GM12875 (cell line): ENCODE results near the gene ITGB7.

Experiments used
- H3K4me3 ChIP-seq: one replicate; pipeline ENCODE4 v1.5.1; 2011; ENCODE audit warnings: low read depth, low read length, control low read depth
- TF ChIP-seq, protein P1 (sequence below): IDR thresholded peaks from 2 replicates; pipeline ENCODE4 v1.5.1; 2011; ENCODE audit warnings: low read depth, mild to moderate bottlenecking, control low read depth, inconsistent platforms, low read length, moderate library complexity, borderline replicate concordance; ENCODE audit not compliant: insufficient read depth

ITGB7 gene

DNA sequence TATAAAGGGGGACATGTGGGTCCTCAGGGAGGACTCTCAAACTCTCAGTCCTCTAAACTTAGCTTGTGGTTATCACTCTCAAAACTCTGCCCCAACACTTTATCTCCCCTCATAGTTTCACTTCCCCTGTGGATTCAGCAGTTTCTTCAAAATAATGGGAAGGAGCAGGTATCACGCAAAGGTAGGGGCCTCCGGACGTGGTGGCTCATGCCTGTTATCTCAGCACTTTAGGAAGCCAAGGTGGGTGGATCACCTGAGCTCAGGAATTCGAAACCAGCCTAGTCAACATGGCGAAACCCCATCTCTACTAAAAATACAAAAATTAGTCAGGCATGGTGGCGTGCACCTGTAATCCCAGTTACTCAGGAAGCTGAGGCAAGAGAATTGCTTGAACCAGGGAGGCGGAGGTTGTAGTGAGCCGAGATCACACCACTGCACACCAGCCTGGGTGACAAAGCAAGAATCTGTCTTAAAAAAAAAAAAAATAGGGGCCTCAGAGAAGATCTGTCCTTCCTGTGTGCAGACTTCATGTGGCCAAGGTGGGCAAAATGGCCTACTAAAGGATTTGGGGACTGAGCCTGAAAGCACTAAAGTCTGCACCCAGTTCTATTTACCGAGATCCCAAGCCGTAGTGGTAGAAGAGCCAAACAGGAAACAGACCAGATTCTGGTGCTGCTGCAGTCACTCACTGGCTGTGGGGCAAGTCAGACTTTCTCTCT lies 6.4 kb downstream of the ITGB7 start:
- TF ChIP-seq, protein P1, sequence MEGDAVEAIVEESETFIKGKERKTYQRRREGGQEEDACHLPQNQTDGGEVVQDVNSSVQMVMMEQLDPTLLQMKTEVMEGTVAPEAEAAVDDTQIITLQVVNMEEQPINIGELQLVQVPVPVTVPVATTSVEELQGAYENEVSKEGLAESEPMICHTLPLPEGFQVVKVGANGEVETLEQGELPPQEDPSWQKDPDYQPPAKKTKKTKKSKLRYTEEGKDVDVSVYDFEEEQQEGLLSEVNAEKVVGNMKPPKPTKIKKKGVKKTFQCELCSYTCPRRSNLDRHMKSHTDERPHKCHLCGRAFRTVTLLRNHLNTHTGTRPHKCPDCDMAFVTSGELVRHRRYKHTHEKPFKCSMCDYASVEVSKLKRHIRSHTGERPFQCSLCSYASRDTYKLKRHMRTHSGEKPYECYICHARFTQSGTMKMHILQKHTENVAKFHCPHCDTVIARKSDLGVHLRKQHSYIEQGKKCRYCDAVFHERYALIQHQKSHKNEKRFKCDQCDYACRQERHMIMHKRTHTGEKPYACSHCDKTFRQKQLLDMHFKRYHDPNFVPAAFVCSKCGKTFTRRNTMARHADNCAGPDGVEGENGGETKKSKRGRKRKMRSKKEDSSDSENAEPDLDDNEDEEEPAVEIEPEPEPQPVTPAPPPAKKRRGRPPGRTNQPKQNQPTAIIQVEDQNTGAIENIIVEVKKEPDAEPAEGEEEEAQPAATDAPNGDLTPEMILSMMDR, result no peak
- H3K4me3 ChIP-seq, result no peak overlapping the region

DNA sequence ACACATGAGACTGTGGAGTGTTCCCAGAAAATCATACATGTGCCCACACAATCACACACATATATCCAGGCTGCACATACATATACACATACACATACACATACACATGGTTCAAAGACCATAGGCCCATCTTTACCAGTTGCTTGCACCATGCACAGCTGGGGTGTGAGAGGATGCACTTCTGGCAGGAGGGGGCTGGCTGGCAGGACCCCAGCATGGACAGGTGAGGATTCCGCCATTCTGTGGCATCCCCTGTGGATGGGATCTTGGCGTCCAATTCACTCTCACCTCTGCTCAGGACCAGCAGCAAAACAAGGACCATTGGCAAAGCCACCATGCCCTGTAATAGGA lies 7.0 kb downstream of the ITGB7 start:
- TF ChIP-seq, protein P1, result no peak
- H3K4me3 ChIP-seq, result no peak overlapping the region

DNA sequence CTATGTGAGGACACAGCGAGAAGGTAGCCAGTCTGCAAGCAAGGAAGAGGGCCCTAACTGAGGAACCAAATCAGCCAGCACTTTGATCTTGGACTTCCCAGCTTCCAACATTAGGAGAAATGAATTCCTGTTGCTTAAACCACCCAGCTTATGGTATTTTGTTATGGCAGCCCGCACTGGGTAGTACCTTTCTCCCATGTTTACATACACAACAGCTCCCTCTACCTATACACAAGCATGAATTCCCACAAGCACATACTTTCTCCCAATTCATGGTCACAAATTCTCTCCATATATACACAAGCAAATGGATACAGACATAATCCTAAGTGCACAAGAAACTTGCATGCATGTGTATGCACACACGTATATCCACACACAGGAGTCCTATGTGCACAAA lies 7.4 kb downstream of the ITGB7 start:
- no peak overlapping the region for H3K4me3 ChIP-seq
- TF ChIP-seq, protein P1, result no peak

DNA sequence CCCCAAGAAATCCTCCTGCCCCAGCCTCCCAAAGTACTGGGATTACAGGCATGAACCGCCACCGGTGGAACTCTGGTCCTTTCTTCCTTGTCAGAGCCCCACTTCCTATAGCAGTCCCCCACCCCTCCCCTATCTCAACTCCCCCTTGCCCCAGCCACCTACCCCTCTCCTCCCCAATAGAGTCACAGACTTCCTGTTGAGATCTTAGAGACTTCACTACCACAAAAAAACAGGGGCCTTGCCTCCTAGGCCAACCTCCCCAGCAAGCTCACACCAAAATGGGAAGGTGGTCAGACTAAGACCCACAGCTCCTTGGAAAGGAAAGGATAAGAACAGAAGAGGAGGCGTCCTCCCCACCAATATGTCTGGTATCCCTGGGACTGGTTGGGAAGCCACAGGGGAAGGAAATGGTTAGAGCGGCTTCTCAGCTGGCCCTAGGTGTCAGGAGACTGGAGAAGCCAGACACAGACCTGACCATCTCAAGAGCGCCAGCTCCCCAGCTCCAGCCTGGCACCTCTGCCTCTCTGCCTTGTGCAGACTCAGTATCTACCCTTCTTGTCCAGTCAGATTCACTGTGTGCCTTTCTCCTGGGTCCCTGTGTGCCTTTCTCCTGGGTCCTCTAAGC lies 8.5 kb downstream of the ITGB7 start:
- TF ChIP-seq, protein P1, result no peak
- no peak overlapping the region for H3K4me3 ChIP-seq

DNA sequence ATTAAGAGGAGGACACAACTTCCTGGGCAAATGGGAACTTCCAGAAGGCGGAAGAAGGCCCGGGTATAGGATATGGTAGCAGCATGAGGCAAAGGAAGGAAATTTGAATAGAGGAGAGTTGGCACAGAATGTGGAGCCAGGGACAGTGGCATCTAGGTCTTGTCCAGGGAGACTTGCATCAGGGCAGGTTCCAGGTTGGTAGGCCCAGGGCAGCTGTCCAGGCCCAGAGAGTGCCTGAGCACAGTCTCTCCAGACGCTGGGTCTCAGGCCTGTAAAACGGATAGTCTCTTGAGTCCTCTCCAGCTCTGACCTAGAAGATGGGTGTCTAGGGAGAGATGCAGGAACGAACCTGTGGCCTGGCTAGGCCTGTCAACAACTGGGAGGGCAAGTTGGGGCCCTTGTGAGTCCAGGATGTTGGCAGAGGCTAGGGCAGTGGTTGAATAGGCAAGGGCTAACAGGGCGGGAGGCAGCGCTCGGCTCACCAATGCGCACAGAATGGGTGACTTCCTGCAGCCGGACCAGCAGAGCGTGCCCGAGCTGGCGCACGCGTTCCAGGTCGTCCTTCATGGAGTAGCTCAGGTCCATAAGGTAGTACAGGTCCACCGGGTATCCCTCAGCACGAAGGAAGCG lies 9.9 kb downstream of the ITGB7 start:
- no peak overlapping the region for H3K4me3 ChIP-seq
- TF ChIP-seq, protein P1, result no peak

DNA sequence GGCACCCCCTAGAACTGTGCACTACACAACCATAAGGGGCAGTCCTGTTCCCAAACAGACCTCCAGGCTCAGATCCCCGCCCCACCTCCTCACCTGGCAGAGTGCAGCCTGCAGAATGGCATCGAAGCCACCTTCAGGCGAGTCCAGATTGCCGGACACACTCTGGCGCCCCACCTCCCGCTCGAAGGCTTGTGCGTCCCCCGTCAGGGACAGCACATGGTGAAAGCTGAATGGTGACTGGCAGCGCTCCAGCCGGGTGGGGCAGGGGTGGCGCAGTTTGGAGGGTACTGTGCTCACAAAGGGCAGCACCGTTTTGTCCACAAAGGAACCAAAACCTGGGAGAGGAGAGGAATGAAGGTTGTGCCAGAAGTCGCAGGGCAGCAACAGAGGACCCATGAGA lies 10.6 kb downstream of the ITGB7 start:
- no peak overlapping the region for H3K4me3 ChIP-seq
- TF ChIP-seq, protein P1, result no peak
